Measurements from ENCODE around the gene ASCC3. TPM values are rescaled to one million over a fixed set of nuclear protein-coding genes. Genes with fewer than 3 reads are reported as not detected.

The ASCC3 gene
- total RNA-seq, 1 donor from 2014 or later, result 75.3 TPM

GRCh38 chr6:100459592-100460184 lies 421.4 kb downstream of the ASCC3 start:
- H3K4me3 Mint-ChIP-seq, result no peak overlapping the region
- Histone ChIP-seq H3K4me3 (no peak overlapping the region), H3K4me2 (no peak overlapping the region), H4K20me1 (ENCODE audit: low read depth) (peaks cover 99% of the 10 kb centered on the region), H3K27me3 (peaks cover 100% of the 10 kb centered on the region), H3F3A (ENCODE audit: low read depth) (peaks cover 55% of the 10 kb centered on the region), H3K27ac (no peak overlapping the region), H3K4me1 (peaks cover 27% of the 10 kb centered on the region), H3K79me2 (ENCODE audit: low read depth) (no peaks in the 10 kb centered on the region), H3K36me3 (no peaks in the 10 kb centered on the region), H2AFZ (replicated peaks) (no peak overlapping the region), H3K9ac (no peak overlapping the region), H3K9me3 (ENCODE audit: low read depth) (no peaks in the 10 kb centered on the region)
- H3K4me1 Mint-ChIP-seq, result peaks cover 30% of the 10 kb centered on the region
- H3K36me3 Mint-ChIP-seq, result no peaks in the 10 kb centered on the region
- no peaks in the 10 kb centered on the region for H3K9me3 Mint-ChIP-seq
- H3K27ac Mint-ChIP-seq, result no peak overlapping the region
- DNase-seq (ENCODE audit: low spot score), result no peak
- TF ChIP-seq EZH2 (IDR thresholded peaks at IDR 0.05), result no peak
- TF ChIP-seq CTCF (IDR thresholded peaks at IDR 0.05), result no peak
- no peak for TF ChIP-seq EZH2phosphoT487 (IDR thresholded peaks at IDR 0.05)
- peaks cover 89% of the 10 kb centered on the region for H3K27me3 Mint-ChIP-seq (ENCODE audit: insufficient read depth, low read depth)

GRCh38 chr6:100458841-100459591 lies 422.1 kb downstream of the ASCC3 start:
- Histone ChIP-seq H4K20me1 (ENCODE audit: low read depth) (peaks cover 99% of the 10 kb centered on the region), H2AFZ (replicated peaks) (no peak overlapping the region), H3K27me3 (peaks cover 100% of the 10 kb centered on the region), H3K36me3 (no peaks in the 10 kb centered on the region), H3K79me2 (ENCODE audit: low read depth) (no peaks in the 10 kb centered on the region), H3K9ac (no peak overlapping the region), H3K9me3 (ENCODE audit: low read depth) (no peaks in the 10 kb centered on the region), H3K4me1 (peaks cover 31% of the 10 kb centered on the region), H3F3A (ENCODE audit: low read depth) (peaks cover 49% of the 10 kb centered on the region), H3K27ac (no peak overlapping the region), H3K4me3 (no peak overlapping the region), H3K4me2 (peak overlapping the region; percentile 57)
- TF ChIP-seq EZH2phosphoT487 (IDR thresholded peaks at IDR 0.05) (peak; percentile 67), EZH2 (IDR thresholded peaks at IDR 0.05) (peak; percentile 85), CTCF (IDR thresholded peaks at IDR 0.05) (no peak)
- no peak for DNase-seq (ENCODE audit: low spot score)
- peaks cover 91% of the 10 kb centered on the region for H3K27me3 Mint-ChIP-seq (ENCODE audit: insufficient read depth, low read depth)
- no peak overlapping the region for H3K27ac Mint-ChIP-seq
- peaks cover 34% of the 10 kb centered on the region for H3K4me1 Mint-ChIP-seq
- H3K9me3 Mint-ChIP-seq, result no peaks in the 10 kb centered on the region
- no peak overlapping the region for H3K4me3 Mint-ChIP-seq
- no peaks in the 10 kb centered on the region for H3K36me3 Mint-ChIP-seq

Data from neural progenitor cell (in vitro differentiated cells).